Right ventricle myocardium superior (tissue), 1 donor: ENCODE measurements around the gene KLHL36. TPM values are rescaled to one million over a fixed set of nuclear protein-coding genes. Genes with fewer than 3 reads are reported as not detected.
"Not testable (repeated sequence)": the region's sequence is repeated elsewhere in the genome, so short reads cannot be mapped to it uniquely, and the experiment has no call there.

Experiments
- ATAC-seq: fragments of 200-7000 bp; cut with Tn5 transposase; one replicate; pipeline ENCODE4 v1.9.1; 2020; ENCODE audit warnings: mild to moderate bottlenecking; ENCODE audit not compliant: poor library complexity
- DNase-seq: peaks from one replicate; pipeline ENCODE4 v3.0.0-alpha.2; 2020
- intact Hi-C: fragments of 100-400 bp; cut with DNase I; formaldehyde crosslinking; loops from one replicate; pipeline ENCODE4 v1.11.2; 2022
- total RNA-seq: library from RNA; stranded (reverse); fragmentation: NEBNext Ultra II Directional; extraction: Animal tissue kit (Norgen Biotek cat#: 25700); gene quantifications from one replicate; pipeline ENCODE4 v1.2.1, GENCODE V29; 2021
- donor health status: DM: no; HTN: yes; CAD: no; lungs with severe emphysema.

Gene KLHL36
- total RNA-seq, 1 donor from 2014 or later, result 66.1 TPM

- ATAC-seq (no peak), DNase-seq (no peak)
- intact Hi-C loops, result no loop called here
These were observed 36.3 kb downstream of the KLHL36 start for GRCh38 chr16:84684592-84684965.

- intact Hi-C loops, result no loop called here
- DNase-seq, result no peak
- no peak for ATAC-seq
These were observed 36.9 kb downstream of the KLHL36 start for GRCh38 chr16:84685210-84685609.

GRCh38 chr16:84686707-84687298 lies 38.5 kb downstream of the KLHL36 start:
- intact Hi-C loops, result no loop called here
- DNase-seq, result no peak
- no peak for ATAC-seq

GRCh38 chr16:84687715-84688114 lies 39.4 kb downstream of the KLHL36 start:
- intact Hi-C loops, result no loop called here
- no peak for DNase-seq
- ATAC-seq, result no peak

GRCh38 chr16:84688163-84688562 lies 39.9 kb downstream of the KLHL36 start:
- DNase-seq, intact Hi-C loops, ATAC-seq: not testable (repeated sequence)

GRCh38 chr16:84689111-84689510 lies 40.8 kb downstream of the KLHL36 start:
- intact Hi-C loops, result no loop called here
- ATAC-seq, result no peak
- no peak for DNase-seq

- ATAC-seq (no peak), DNase-seq (no peak)
- intact Hi-C loops, result no loop called here
These were observed 41.9 kb downstream of the KLHL36 start for GRCh38 chr16:84690088-84690819.

- DNase-seq (no peak), ATAC-seq (no peak)
- intact Hi-C loops, result no loop called here
These were observed 44.3 kb downstream of the KLHL36 start for GRCh38 chr16:84692451-84693214.

GRCh38 chr16:84693869-84694268 lies 45.6 kb downstream of the KLHL36 start:
- ATAC-seq, DNase-seq, intact Hi-C loops: not testable (repeated sequence)

- intact Hi-C loops, result no loop called here
- DNase-seq (no peak), ATAC-seq (no peak)
These were observed 46.7 kb downstream of the KLHL36 start for GRCh38 chr16:84694980-84695379.

- ATAC-seq (no peak), DNase-seq (no peak)
- intact Hi-C loops, result no loop called here
These were observed 50.9 kb downstream of the KLHL36 start for GRCh38 chr16:84699147-84699711.

GRCh38 chr16:84699712-84700445 lies 51.6 kb downstream of the KLHL36 start, which contains the start of gene USP10:
TSS of gene USP10 (plus strand) at chr16:84700000. CDS start at chr16:84700091, 91 bp downstream.
- intact Hi-C loops, result no loop called here
- DNase-seq, result peak; percentile 90
- peak; percentile 93 for ATAC-seq

GRCh38 chr16:84700446-84701300 lies 52.4 kb downstream of the KLHL36 start:
- peak; percentile 28 for ATAC-seq
- no peak for DNase-seq
- intact Hi-C loops, result no loop called here

GRCh38 chr16:84703681-84704080 lies 55.4 kb downstream of the KLHL36 start:
- intact Hi-C loops, result no loop called here
- DNase-seq, result no peak
- no peak for ATAC-seq

GRCh38 chr16:84704253-84704652 lies 55.9 kb downstream of the KLHL36 start:
- DNase-seq (no peak), ATAC-seq (peak; percentile 37)
- intact Hi-C loops, result no loop called here

- no peak for ATAC-seq
- no peak for DNase-seq
- intact Hi-C loops, result no loop called here
These were observed 58.5 kb downstream of the KLHL36 start for GRCh38 chr16:84706856-84707255.

- DNase-seq (no peak), ATAC-seq (peak; percentile 64)
- intact Hi-C loops, result no loop called here
These were observed 61.3 kb downstream of the KLHL36 start for GRCh38 chr16:84709609-84710008.

- ATAC-seq (no peak), DNase-seq (no peak)
- intact Hi-C loops, result no loop called here
These were observed 62.4 kb downstream of the KLHL36 start for GRCh38 chr16:84710686-84711085.
